ENCODE data around the gene PTPRG. TPM values are rescaled to one million over a fixed set of nuclear protein-coding genes. Genes with fewer than 3 reads are reported as not detected.

Gene PTPRG
- total and polyA plus RNA-seq, 7 donors: 0.69 to 76.3 (median 62.7) TPM

DNA sequence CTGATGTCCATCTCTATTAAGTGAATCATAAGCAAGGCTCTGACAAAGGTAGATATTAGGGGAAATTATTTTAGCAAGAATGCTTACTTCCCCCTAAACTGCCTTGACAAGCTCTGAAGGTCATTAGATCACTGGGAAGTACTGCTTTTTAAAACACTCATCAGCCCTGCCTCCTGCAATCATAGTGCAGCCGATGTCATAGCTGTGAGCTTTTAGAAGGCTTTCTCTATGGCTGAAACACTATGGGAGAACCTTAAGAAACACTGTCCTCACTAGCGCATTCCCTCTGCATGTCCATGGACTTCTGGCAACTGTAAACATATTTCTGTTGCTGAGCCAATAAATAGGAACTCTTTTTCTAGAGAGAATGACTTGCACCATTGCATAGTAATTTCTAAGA is 38.7 kb upstream of the PTPRG start:
- WGBS, 2 donors: 77% methylated on average over 2 of the region's 2 CpGs
- Histone ChIP-seq H3K4me1 (no peaks in the 10 kb centered on the region), H3K4me3 (no peak overlapping the region), H3K9me3 (no peaks in the 10 kb centered on the region), H3K27me3 (no peaks in the 10 kb centered on the region), H3K27ac (no peak overlapping the region), H3K36me3 (no peaks in the 10 kb centered on the region)
- intact Hi-C loops (cut with DNase I): no loop called here
- no peak for TF ChIP-seq CTCF (IDR thresholded peaks at IDR 0.05)
- no peak for TF ChIP-seq POLR2A (IDR thresholded peaks at IDR 0.05)
- no peak for TF ChIP-seq EP300 (IDR thresholded peaks at IDR 0.05)
- TF ChIP-seq POLR2AphosphoS5 (IDR thresholded peaks at IDR 0.05): no peak
- no peak for DNase-seq

DNA sequence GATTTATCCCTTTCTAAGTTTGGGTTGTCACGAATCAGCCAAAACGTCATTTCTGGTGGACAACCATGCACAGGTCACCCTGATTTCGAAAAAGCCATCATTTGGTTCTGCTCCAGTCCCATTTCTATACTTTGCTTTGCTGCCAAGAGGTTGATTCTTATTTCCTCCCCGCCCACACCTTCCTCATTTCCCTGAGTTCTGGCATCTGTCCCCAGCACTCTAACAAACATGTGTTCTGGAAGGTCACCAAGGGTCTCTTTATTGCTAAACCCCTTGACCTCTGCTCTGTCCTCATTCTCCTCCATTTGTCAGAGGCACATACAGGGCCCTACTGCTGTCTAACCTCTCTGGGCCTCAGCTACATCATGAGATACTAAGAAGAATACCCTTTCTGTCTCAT is 36.4 kb upstream of the PTPRG start:
- Histone ChIP-seq H3K4me3 (no peak overlapping the region), H3K27me3 (no peaks in the 10 kb centered on the region), H3K27ac (no peak overlapping the region), H3K4me1 (no peaks in the 10 kb centered on the region), H3K9me3 (no peaks in the 10 kb centered on the region), H3K36me3 (no peaks in the 10 kb centered on the region)
- TF ChIP-seq CTCF (IDR thresholded peaks at IDR 0.05): no peak
- no peak for TF ChIP-seq POLR2AphosphoS5 (IDR thresholded peaks at IDR 0.05)
- TF ChIP-seq EP300 (IDR thresholded peaks at IDR 0.05): no peak
- TF ChIP-seq POLR2A (IDR thresholded peaks at IDR 0.05): no peak
- intact Hi-C loops (cut with DNase I): no loop called here
- DNase-seq: no peak
- WGBS, 2 donors: 62 to 73% methylated on average over 4 of the region's 4 CpGs

DNA sequence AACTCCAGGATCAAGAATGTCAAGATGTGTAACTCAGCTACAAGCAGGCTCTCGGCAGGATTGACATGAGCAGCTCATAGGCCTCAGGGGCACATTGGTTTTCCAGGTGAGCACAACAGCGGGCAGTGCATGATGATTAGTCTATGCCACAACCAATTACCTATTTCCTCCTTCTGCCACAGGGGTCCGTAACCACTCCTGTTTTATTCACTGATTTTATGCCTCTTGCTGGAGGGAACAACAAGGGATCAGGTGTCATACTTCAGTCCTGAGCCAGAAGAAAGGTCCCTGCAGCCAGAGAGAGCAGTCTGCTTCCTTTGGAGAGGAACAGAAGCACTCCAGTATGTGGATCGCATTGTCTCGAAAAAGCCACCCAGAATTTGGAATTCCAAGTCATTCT is 35.1 kb upstream of the PTPRG start:
- Histone ChIP-seq H3K4me1 (no peaks in the 10 kb centered on the region), H3K27ac (no peak overlapping the region), H3K27me3 (no peaks in the 10 kb centered on the region), H3K4me3 (no peak overlapping the region), H3K9me3 (no peaks in the 10 kb centered on the region), H3K36me3 (no peaks in the 10 kb centered on the region)
- intact Hi-C loops (cut with DNase I): no loop called here
- WGBS, 2 donors: 95 to 96% methylated on average over 5 of the region's 5 CpGs
- no peak for DNase-seq
- TF ChIP-seq EP300 (IDR thresholded peaks at IDR 0.05) (no peak), POLR2A (IDR thresholded peaks at IDR 0.05) (no peak), CTCF (IDR thresholded peaks at IDR 0.05) (no peak), POLR2AphosphoS5 (IDR thresholded peaks at IDR 0.05) (no peak)

DNA sequence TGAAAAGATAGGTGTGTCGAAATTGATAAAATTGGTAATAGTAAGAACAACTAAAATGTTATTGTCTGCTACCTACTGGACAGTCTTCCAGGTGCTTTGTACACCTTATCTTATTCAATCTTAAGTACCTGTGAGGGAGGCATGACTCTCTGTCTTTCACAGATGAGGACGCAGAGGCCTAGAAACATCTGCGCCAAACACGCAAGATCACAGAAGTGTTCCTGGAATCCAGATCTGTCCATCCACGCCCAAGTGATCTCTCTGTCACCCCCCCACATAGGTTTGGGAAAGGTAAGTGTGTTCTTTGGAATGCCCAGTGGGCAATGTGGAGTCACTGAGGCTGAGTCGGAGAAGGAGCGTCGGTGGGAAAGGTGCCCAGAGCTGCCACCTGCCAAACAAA is 34.4 kb upstream of the PTPRG start:
- 97 to 98% methylated on average over 8 of the region's 8 CpGs for WGBS, 2 donors

More for the DNA sequence above, 34.4 kb upstream of the PTPRG start:
- Histone ChIP-seq H3K9me3 (no peaks in the 10 kb centered on the region), H3K4me1 (no peaks in the 10 kb centered on the region), H3K36me3 (no peaks in the 10 kb centered on the region), H3K4me3 (no peak overlapping the region), H3K27me3 (no peaks in the 10 kb centered on the region), H3K27ac (no peak overlapping the region)
- intact Hi-C loops (cut with DNase I): no loop called here
- TF ChIP-seq EP300 (IDR thresholded peaks at IDR 0.05) (no peak), POLR2AphosphoS5 (IDR thresholded peaks at IDR 0.05) (no peak), CTCF (IDR thresholded peaks at IDR 0.05) (no peak), POLR2A (IDR thresholded peaks at IDR 0.05) (no peak)
- DNase-seq: no peak
